ENCODE measurements around the gene ANKRD53. TPM values are rescaled to one million over a fixed set of nuclear protein-coding genes. Genes with fewer than 3 reads are reported as not detected.

ANKRD53 gene
- total and polyA plus RNA-seq, 5 donors: 0.71 to 3.1 (median 1.1) TPM

DNA sequence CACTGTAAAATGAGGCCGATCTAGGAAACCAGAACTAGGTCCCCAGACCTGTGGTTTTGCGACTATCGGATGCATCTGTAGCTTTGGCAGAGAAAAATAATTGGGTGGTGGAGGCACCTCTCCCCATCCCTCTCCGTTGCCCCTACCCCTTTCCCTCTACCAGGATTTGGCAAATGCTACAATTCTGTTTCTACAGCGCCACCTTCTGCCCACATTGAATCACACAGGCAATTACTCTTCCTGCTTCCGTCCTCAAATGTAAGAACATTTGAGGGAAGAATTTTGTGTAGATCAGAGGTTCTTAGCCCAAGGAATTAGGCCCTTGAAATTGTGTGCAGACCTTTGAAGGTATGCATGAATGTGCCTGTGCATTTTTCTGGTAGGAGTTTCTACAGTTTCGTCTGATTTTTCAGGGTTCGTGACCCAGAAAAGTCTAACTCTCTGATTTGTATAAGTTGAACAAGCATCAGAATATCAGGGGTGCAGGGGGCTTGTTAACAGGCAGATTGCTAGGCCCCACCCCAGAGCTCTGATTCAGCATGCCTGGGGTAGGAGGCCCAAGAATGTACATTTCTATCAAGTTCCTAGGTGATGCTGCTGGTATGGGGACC is 31.5 kb upstream of the ANKRD53 start:
- Histone ChIP-seq H3K4me3 (ENCODE audit: low read length) (no peak overlapping the region), H3K27me3 (ENCODE audit: control insufficient read depth, insufficient read depth) (no peaks in the 10 kb centered on the region), H3K4me1 (ENCODE audit: control insufficient read depth, insufficient read depth, low read length) (no peaks in the 10 kb centered on the region), H3K9me3 (ENCODE audit: control insufficient read depth, low read length) (no peaks in the 10 kb centered on the region), H3K27ac (ENCODE audit: low read length) (no peak overlapping the region)
- WGBS: 20% methylated on average over 8 of the region's 8 CpGs
- DNase-seq (peak in 1 of 3 donors; percentile 23), ATAC-seq (peak in 1 of 2 donors; percentile 25)
- intact Hi-C loops (cut with DNase I): loop anchor here in 2 of 4 donors (5.0 to 10.0 kb wide), 3 partner anchors 82 to 155 kb away; partner anchors contain the start of gene FIGLA (in 2 of the 2)

DNA sequence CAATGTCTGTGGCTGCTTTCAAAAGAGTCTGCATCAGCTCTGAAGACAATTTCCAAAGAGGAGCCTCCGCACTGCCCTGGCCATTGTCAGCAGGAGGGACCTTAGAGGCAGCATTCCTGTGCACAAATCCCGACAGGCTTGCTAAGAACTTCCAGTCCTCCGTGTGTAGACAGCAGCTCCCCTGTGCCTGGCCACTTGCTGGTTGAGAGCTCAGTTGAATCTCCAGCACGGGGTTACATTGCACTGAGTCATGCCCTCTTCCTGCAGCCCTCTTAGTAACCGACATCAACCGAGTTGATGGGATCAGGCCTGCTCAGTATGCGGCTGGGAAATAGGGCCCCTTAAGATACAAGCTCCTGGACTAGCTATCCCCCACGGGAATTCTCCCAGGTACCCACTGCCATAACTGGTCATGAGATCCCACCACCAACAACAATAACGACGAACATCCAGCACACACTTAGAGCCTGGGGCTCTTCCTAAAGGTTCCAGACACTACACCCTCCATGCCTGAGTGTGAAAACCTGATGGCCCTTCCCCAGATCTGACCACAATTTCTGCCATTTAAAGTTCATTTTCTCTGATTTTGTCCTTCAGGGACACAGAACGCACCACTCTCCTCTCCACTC is 30.8 kb upstream of the ANKRD53 start:
- no peak overlapping the region for H3K4me3 ChIP-seq (ENCODE audit: low read length)
- ATAC-seq (peak in 1 of 2 donors; percentile 22), DNase-seq (no peak)
- no peaks in the 10 kb centered on the region for H3K27me3 ChIP-seq (ENCODE audit: control insufficient read depth, insufficient read depth)
- 59% methylated on average over 11 of the region's 11 CpGs for WGBS
- no peaks in the 10 kb centered on the region for H3K9me3 ChIP-seq (ENCODE audit: control insufficient read depth, low read length)
- no peaks in the 10 kb centered on the region for H3K4me1 ChIP-seq (ENCODE audit: control insufficient read depth, insufficient read depth, low read length)
- intact Hi-C loops (cut with DNase I): loop anchor here (2.0 to 10.0 kb wide), 4 partner anchors 77 to 155 kb away; partner anchors contain the start of gene FIGLA (in 2 of the 4)
- no peak overlapping the region for H3K27ac ChIP-seq (ENCODE audit: low read length)

GRCh38 chr2:70948337-70949003 is 30.0 kb upstream of the ANKRD53 start:
- DNase-seq (peak; percentile 80 to 93 (median 90)), ATAC-seq (peak; percentile 96)
- H3K27ac ChIP-seq (ENCODE audit: low read length): no peak overlapping the region
- peak overlapping the region; percentile 24 for H3K4me3 ChIP-seq (ENCODE audit: low read length)
- H3K27me3 ChIP-seq (ENCODE audit: control insufficient read depth, insufficient read depth): no peaks in the 10 kb centered on the region
- intact Hi-C loops (cut with DNase I): loop anchor here (2.0 to 10.0 kb wide), 4 partner anchors 78 to 156 kb away; partner anchors contain the start of gene FIGLA (in 2 of the 4)
- H3K9me3 ChIP-seq (ENCODE audit: control insufficient read depth, low read length): no peaks in the 10 kb centered on the region
- no peaks in the 10 kb centered on the region for H3K4me1 ChIP-seq (ENCODE audit: control insufficient read depth, insufficient read depth, low read length)
- WGBS: 10% methylated on average over 27 of the region's 27 CpGs

- Histone ChIP-seq H3K4me3 (ENCODE audit: low read length) (no peak overlapping the region), H3K27me3 (ENCODE audit: control insufficient read depth, insufficient read depth) (no peaks in the 10 kb centered on the region), H3K9me3 (ENCODE audit: control insufficient read depth, low read length) (no peaks in the 10 kb centered on the region), H3K27ac (ENCODE audit: low read length) (no peak overlapping the region), H3K4me1 (ENCODE audit: control insufficient read depth, insufficient read depth, low read length) (no peaks in the 10 kb centered on the region)
- intact Hi-C loops (cut with DNase I): loop anchor here (2.0 to 10.0 kb wide), 4 partner anchors 78 to 157 kb away; partner anchors contain the start of gene FIGLA (in 2 of the 4)
- DNase-seq: no peak
- ATAC-seq: no peak
- WGBS: 69% methylated on average over 11 of the region's 11 CpGs
These were observed 29.3 kb upstream of the ANKRD53 start for GRCh38 chr2:70949086-70949485.

DNA sequence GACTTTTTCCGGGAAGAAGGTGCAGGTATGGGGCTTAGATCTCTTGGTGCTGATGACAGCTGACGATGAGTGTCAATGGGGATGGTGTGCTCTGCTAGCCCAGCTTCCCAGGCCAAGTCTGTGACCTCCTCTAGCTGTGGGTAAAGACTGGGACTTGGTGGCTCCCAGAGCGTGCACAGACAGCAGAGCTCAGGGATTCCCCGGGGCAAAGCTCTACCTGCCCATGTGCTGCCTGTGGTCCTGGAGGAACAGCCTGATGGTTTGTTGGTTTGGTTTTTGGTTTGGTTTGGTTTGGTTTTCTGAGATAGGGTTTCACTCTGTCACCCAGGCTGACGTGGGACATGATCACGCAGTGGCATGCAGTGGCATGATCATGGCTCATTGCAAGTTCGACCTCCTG is 23.5 kb upstream of the ANKRD53 start:
- Histone ChIP-seq H3K9me3 (ENCODE audit: control insufficient read depth, low read length) (no peaks in the 10 kb centered on the region), H3K4me3 (ENCODE audit: low read length) (no peak overlapping the region), H3K27ac (ENCODE audit: low read length) (no peak overlapping the region), H3K27me3 (ENCODE audit: control insufficient read depth, insufficient read depth) (no peaks in the 10 kb centered on the region), H3K4me1 (ENCODE audit: control insufficient read depth, insufficient read depth, low read length) (no peaks in the 10 kb centered on the region)
- WGBS: 86% methylated on average over 7 of the region's 7 CpGs
- ATAC-seq: no peak
- no peak for DNase-seq
- intact Hi-C loops (cut with DNase I): no loop called here

GRCh38 chr2:70956141-70956540 is 22.3 kb upstream of the ANKRD53 start:
- Histone ChIP-seq H3K4me1 (ENCODE audit: control insufficient read depth, insufficient read depth, low read length) (no peaks in the 10 kb centered on the region), H3K27ac (ENCODE audit: low read length) (no peak overlapping the region), H3K9me3 (ENCODE audit: control insufficient read depth, low read length) (no peaks in the 10 kb centered on the region), H3K4me3 (ENCODE audit: low read length) (no peak overlapping the region), H3K27me3 (ENCODE audit: control insufficient read depth, insufficient read depth) (no peaks in the 10 kb centered on the region)
- no peak for ATAC-seq
- 87% methylated on average over 2 of the region's 2 CpGs for WGBS
- DNase-seq: no peak
- intact Hi-C loops (cut with DNase I): no loop called here

- no peak for DNase-seq
- Histone ChIP-seq H3K4me1 (ENCODE audit: control insufficient read depth, insufficient read depth, low read length) (no peaks in the 10 kb centered on the region), H3K4me3 (ENCODE audit: low read length) (no peak overlapping the region), H3K9me3 (ENCODE audit: control insufficient read depth, low read length) (no peaks in the 10 kb centered on the region), H3K27ac (ENCODE audit: low read length) (no peak overlapping the region), H3K27me3 (ENCODE audit: control insufficient read depth, insufficient read depth) (no peaks in the 10 kb centered on the region)
- WGBS: 77% methylated on average over 6 of the region's 6 CpGs
- intact Hi-C loops (cut with DNase I): no loop called here
- ATAC-seq: no peak
These were observed 20.6 kb upstream of the ANKRD53 start for GRCh38 chr2:70957798-70958197.

- no peaks in the 10 kb centered on the region for H3K9me3 ChIP-seq (ENCODE audit: control insufficient read depth, low read length)
- ATAC-seq (peak in 1 of 2 donors; percentile 18), DNase-seq (no peak)
- H3K4me1 ChIP-seq (ENCODE audit: control insufficient read depth, insufficient read depth, low read length): no peaks in the 10 kb centered on the region
- H3K27me3 ChIP-seq (ENCODE audit: control insufficient read depth, insufficient read depth): no peaks in the 10 kb centered on the region
- no peak overlapping the region for H3K27ac ChIP-seq (ENCODE audit: low read length)
- WGBS: 95% methylated on average over 6 of the region's 6 CpGs
- intact Hi-C loops (cut with DNase I): no loop called here
- H3K4me3 ChIP-seq (ENCODE audit: low read length): no peak overlapping the region
These were observed 19.7 kb upstream of the ANKRD53 start for GRCh38 chr2:70958759-70959158.

DNA sequence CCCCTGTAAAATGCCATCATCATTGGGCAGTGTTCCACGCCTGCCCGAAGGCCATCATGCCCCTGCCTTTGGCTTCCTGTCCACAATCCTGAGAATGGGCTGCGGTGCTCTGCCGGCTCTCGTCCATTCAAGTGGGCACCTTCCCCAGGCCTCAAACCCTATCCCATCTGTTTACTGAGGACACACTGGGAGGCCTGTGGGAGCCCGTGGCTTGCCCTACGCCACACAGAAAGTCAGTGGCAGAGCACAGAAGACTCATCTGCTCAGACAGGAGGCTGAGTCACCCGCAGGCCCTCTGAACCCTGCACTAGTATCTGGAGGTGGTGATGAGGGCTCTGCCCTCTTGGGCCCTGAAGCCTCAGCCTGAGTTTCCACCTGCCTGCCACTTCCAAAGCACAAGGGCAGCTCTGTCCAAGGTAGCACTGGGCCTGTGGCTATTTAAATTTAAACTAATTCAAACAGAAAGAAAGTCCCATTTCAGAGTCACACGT is 19.1 kb upstream of the ANKRD53 start:
- Histone ChIP-seq H3K4me1 (ENCODE audit: control insufficient read depth, insufficient read depth, low read length) (no peaks in the 10 kb centered on the region), H3K9me3 (ENCODE audit: control insufficient read depth, low read length) (no peaks in the 10 kb centered on the region), H3K27me3 (ENCODE audit: control insufficient read depth, insufficient read depth) (no peaks in the 10 kb centered on the region), H3K4me3 (ENCODE audit: low read length) (no peak overlapping the region), H3K27ac (ENCODE audit: low read length) (no peak overlapping the region)
- intact Hi-C loops (cut with DNase I): no loop called here
- no peak for DNase-seq
- 93% methylated on average over 9 of the region's 9 CpGs for WGBS
- ATAC-seq: no peak

- Histone ChIP-seq H3K9me3 (ENCODE audit: control insufficient read depth, low read length) (no peaks in the 10 kb centered on the region), H3K4me3 (ENCODE audit: low read length) (no peak overlapping the region), H3K27ac (ENCODE audit: low read length) (no peak overlapping the region), H3K27me3 (ENCODE audit: control insufficient read depth, insufficient read depth) (no peaks in the 10 kb centered on the region), H3K4me1 (ENCODE audit: control insufficient read depth, insufficient read depth, low read length) (no peaks in the 10 kb centered on the region)
- intact Hi-C loops (cut with DNase I): no loop called here
- DNase-seq (no peak), ATAC-seq (no peak)
- WGBS: 86% methylated on average over 17 of the region's 17 CpGs
These were observed 18.3 kb upstream of the ANKRD53 start for GRCh38 chr2:70959851-70960832.

All from right cardiac atrium (tissue), 5 donors.